ENCODE results near the gene WDR70.
"Not testable (repeated sequence)": the region's sequence is repeated elsewhere in the genome, so short reads cannot be mapped to it uniquely, and the experiment has no call there.

- TF ChIP-seq CTCF, POLR2A (IDR thresholded peaks at IDR 0.05): not testable (repeated sequence)
Observed at GRCh38 chr5:37593292-37593691, 214.2 kb downstream of the WDR70 start.
